OCI-LY1 (cell line): Measurements from ENCODE around the gene BABAM2.

Source experiments
- CTCF ChIP-seq: fragments of 200-600 bp; sonication (generic), shearing (Covaris generic); IDR thresholded peaks from 2 replicates; pipeline ENCODE4 v1.5.1; 2017; ENCODE audit warnings: mild to moderate bottlenecking, antibody characterized with exemption, low read length, moderate library complexity, mixed read lengths
- EZH2 ChIP-seq: fragments of 200-600 bp; sonication (generic), shearing (Covaris generic); IDR thresholded peaks from 2 replicates; pipeline ENCODE4 v1.8.0; 2017; ENCODE audit warnings: borderline replicate concordance, mixed run types, mild to moderate bottlenecking, antibody characterized with exemption, low read length, moderate library complexity, mixed read lengths

- TF ChIP-seq CTCF = no peak
- no peak for TF ChIP-seq EZH2
These were observed 120.8 kb downstream of the BABAM2 start for GRCh38 chr2:28011322-28011737.
